ENCODE results near the gene ADAM22.

Gene ADAM22

GRCh38 chr7:88115816-88116215, 181.8 kb downstream of the ADAM22 start:
- no peak overlapping the region for H3K4me2 ChIP-seq (ENCODE audit: low read depth, low read length, poor library complexity, severe bottlenecking)
- no peaks in the 10 kb centered on the region for H3K9me3 ChIP-seq (ENCODE audit: insufficient read depth, low read length)
- TF ChIP-seq EZH2phosphoT487 (conservative IDR thresholded peaks at IDR 0.05; ENCODE audit: low read length), result no peak
- no peak for TF ChIP-seq CTCF (IDR thresholded peaks at IDR 0.05; ENCODE audit: insufficient read depth, low read length, poor library complexity, severe bottlenecking)
- H3K27ac ChIP-seq (ENCODE audit: low read depth, low read length), result no peak overlapping the region
- no peaks in the 10 kb centered on the region for H3F3A ChIP-seq (ENCODE audit: insufficient read depth)
- no peak overlapping the region for H2AFZ ChIP-seq (ENCODE audit: low read depth, low read length, severe bottlenecking)
- H3K36me3 ChIP-seq (ENCODE audit: low read length), result 0 out of 2 replicates have a peak, but pooled peaks cover 3% of the 10 kb centered on the region
- H3K9me2 ChIP-seq (replicated peaks; ENCODE audit: insufficient read depth, low read length), result no peaks in the 10 kb centered on the region
- H3K4me3 ChIP-seq (ENCODE audit: insufficient read depth, low read length, poor library complexity, severe bottlenecking), result no peak overlapping the region
- no peak overlapping the region for H3K9ac ChIP-seq (ENCODE audit: low read length)
- no peaks in the 10 kb centered on the region for H3K27me3 ChIP-seq (ENCODE audit: low read length)
- no peaks in the 10 kb centered on the region for H3K79me2 ChIP-seq (ENCODE audit: insufficient read depth, low read length)
- H4K20me1 ChIP-seq (ENCODE audit: low read depth, low read length), result no peaks in the 10 kb centered on the region; the same call in 1 of the 2 replicates

- Histone ChIP-seq H3K9me2 (replicated peaks; ENCODE audit: insufficient read depth, low read length) (no peaks in the 10 kb centered on the region), H3K79me2 (ENCODE audit: insufficient read depth, low read length) (no peaks in the 10 kb centered on the region), H3K27me3 (ENCODE audit: low read length) (no peaks in the 10 kb centered on the region), H3K27ac (ENCODE audit: low read depth, low read length) (no peak overlapping the region), H2AFZ (ENCODE audit: low read depth, low read length, severe bottlenecking) (no peak overlapping the region), H3K4me2 (ENCODE audit: low read depth, low read length, poor library complexity, severe bottlenecking) (no peak overlapping the region), H3F3A (ENCODE audit: insufficient read depth) (no peaks in the 10 kb centered on the region), H3K36me3 (ENCODE audit: low read length) (0 out of 2 replicates have a peak, but pooled peaks cover 3% of the 10 kb centered on the region), H4K20me1 (ENCODE audit: low read depth, low read length) (no peaks in the 10 kb centered on the region; the same call in 1 of the 2 replicates), H3K4me3 (ENCODE audit: insufficient read depth, low read length, poor library complexity, severe bottlenecking) (no peak overlapping the region), H3K9ac (ENCODE audit: low read length) (no peak overlapping the region), H3K9me3 (ENCODE audit: insufficient read depth, low read length) (no peaks in the 10 kb centered on the region)
- no peak for TF ChIP-seq EZH2phosphoT487 (conservative IDR thresholded peaks at IDR 0.05; ENCODE audit: low read length)
- no peak for TF ChIP-seq CTCF (IDR thresholded peaks at IDR 0.05; ENCODE audit: insufficient read depth, low read length, poor library complexity, severe bottlenecking)
Observed at GRCh38 chr7:88116235-88116795, 182.3 kb downstream of the ADAM22 start.

- H3K9ac ChIP-seq (ENCODE audit: low read length), result no peak overlapping the region
- H3K27me3 ChIP-seq (ENCODE audit: low read length), result no peaks in the 10 kb centered on the region
- H3K36me3 ChIP-seq (ENCODE audit: low read length), result 0 out of 2 replicates have a peak, but pooled peaks cover 3% of the 10 kb centered on the region
- H3K4me2 ChIP-seq (ENCODE audit: low read depth, low read length, poor library complexity, severe bottlenecking), result no peak overlapping the region
- H3F3A ChIP-seq (ENCODE audit: insufficient read depth), result no peaks in the 10 kb centered on the region
- no peak overlapping the region for H2AFZ ChIP-seq (ENCODE audit: low read depth, low read length, severe bottlenecking)
- no peaks in the 10 kb centered on the region for H3K9me2 ChIP-seq (replicated peaks; ENCODE audit: insufficient read depth, low read length)
- no peak overlapping the region for H3K4me3 ChIP-seq (ENCODE audit: insufficient read depth, low read length, poor library complexity, severe bottlenecking)
- no peaks in the 10 kb centered on the region for H3K79me2 ChIP-seq (ENCODE audit: insufficient read depth, low read length)
- H4K20me1 ChIP-seq (ENCODE audit: low read depth, low read length), result no peaks in the 10 kb centered on the region; the same call in 1 of the 2 replicates
- no peak for TF ChIP-seq CTCF (IDR thresholded peaks at IDR 0.05; ENCODE audit: insufficient read depth, low read length, poor library complexity, severe bottlenecking)
- TF ChIP-seq EZH2phosphoT487 (conservative IDR thresholded peaks at IDR 0.05; ENCODE audit: low read length), result no peak
- H3K27ac ChIP-seq (ENCODE audit: low read depth, low read length), result no peak overlapping the region
- H3K9me3 ChIP-seq (ENCODE audit: insufficient read depth, low read length), result no peaks in the 10 kb centered on the region
Observed at GRCh38 chr7:88117325-88117724, 183.3 kb downstream of the ADAM22 start.
